A673 (cell line): ENCODE measurements around the gene CACNG3.

Experiments
- CTCF ChIP-seq: fragments of 300-800, 200-600 bp; sonication (generic); conservative IDR thresholded peaks from 2 replicates; pipeline ENCODE4 v1.5.1; 2017; ENCODE audit warnings: low read depth, mild to moderate bottlenecking, antibody characterized with exemption, low read length, moderate library complexity, mixed read lengths
- EZH2 ChIP-seq: fragments of 200-600 bp; sonication (generic); IDR thresholded peaks from 2 replicates; pipeline ENCODE4 v1.6.1; 2017; ENCODE audit warnings: borderline replicate concordance, low read depth, mild to moderate bottlenecking, mixed read lengths, antibody characterized with exemption, low read length; ENCODE audit not compliant: poor library complexity, severe bottlenecking

DNA sequence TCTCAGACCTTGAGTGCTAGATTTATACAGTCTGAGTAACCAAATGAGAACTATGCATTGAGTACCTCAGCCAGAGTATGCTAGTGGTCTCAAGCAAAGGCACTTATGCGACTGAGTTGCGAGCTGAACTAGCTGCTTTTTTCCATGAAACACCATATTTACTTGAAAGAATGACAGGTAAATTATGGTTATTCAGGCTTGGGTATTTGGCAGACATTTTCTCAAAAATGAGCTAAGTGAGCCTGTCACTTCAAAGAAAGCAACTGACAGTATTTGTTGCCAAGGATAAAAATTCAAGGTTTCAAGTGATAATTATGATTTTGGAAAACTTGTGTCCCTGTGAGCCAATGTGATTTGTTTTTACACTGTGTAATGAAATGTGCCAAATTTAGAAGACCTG lies 19.3 kb downstream of the CACNG3 start:
- TF ChIP-seq EZH2 (no peak), CTCF (no peak)
